Liver (tissue), 9 donors: ENCODE data around the gene NLGN1. TPM values are rescaled to one million over a fixed set of nuclear protein-coding genes. Genes with fewer than 3 reads are reported as not detected.

Source experiments
- DNase-seq: peaks from one replicate; pipeline ENCODE4 v3.0.0-alpha.2; 2017; ENCODE audit warnings: low spot score
- H3K27ac ChIP-seq, 2 donors: one replicate each; pipeline ENCODE4 v1.7.0; 2013; ENCODE audit warnings: inconsistent platforms in 2 of 2, low read length in 2 of 2, control low read depth in 1 of 2, low read depth in 1 of 2, mild to moderate bottlenecking in 1 of 2
- H3K27me3 ChIP-seq, 4 donors: one replicate each; pipeline versions ENCODE4 v1.6.1 to v1.7.0; 2013; ENCODE audit warnings: low read length in 3 of 4, inconsistent platforms in 1 of 4, mild to moderate bottlenecking in 1 of 4, moderate library complexity in 1 of 4; ENCODE audit not compliant: control insufficient read depth in 4 of 4, insufficient read depth in 4 of 4
- H3K36me3 ChIP-seq, 4 donors: one replicate each; pipeline versions ENCODE4 v1.6.1 to v1.7.0; 2013; ENCODE audit warnings: low read length in 3 of 4, mild to moderate bottlenecking in 3 of 4, low read depth in 1 of 4, moderate library complexity in 1 of 4; ENCODE audit not compliant: control insufficient read depth in 4 of 4, insufficient read depth in 3 of 4
- H3K4me1 ChIP-seq, 4 donors: one replicate each; pipeline versions ENCODE4 v1.6.1 to v1.7.0; 2013; ENCODE audit warnings: low read length in 3 of 4, mild to moderate bottlenecking in 3 of 4, moderate library complexity in 1 of 4; ENCODE audit not compliant: control insufficient read depth in 4 of 4, insufficient read depth in 4 of 4
- H3K4me3 ChIP-seq, 3 donors: one replicate each; pipeline versions ENCODE4 v1.6.1 to v1.7.0; 2013; ENCODE audit warnings: low read length in 3 of 3, control low read depth in 1 of 3, low read depth in 1 of 3, mild to moderate bottlenecking in 1 of 3
- H3K9ac ChIP-seq, 2 donors: one replicate each; pipeline ENCODE4 v1.7.0; 2013; ENCODE audit warnings: low read length in 2 of 2, mild to moderate bottlenecking in 2 of 2, moderate library complexity in 2 of 2, control low read depth in 1 of 2, low read depth in 1 of 2
- H3K9me3 ChIP-seq, 4 donors: one replicate each; pipeline versions ENCODE4 v1.6.1 to v1.7.0; 2013; ENCODE audit warnings: low read length in 3 of 4; ENCODE audit not compliant: control insufficient read depth in 4 of 4
- ATF3 ChIP-seq: IDR thresholded peaks from 2 replicates; pipeline ENCODE4 v1.6.1; 2016; ENCODE audit warnings: antibody characterized with exemption
- CTCF ChIP-seq: fragments of 150-350 bp; IDR thresholded peaks from 2 replicates; pipeline ENCODE4 v1.5.1; 2017; ENCODE audit warnings: improper control_type of control experiment, low read depth, low read length; ENCODE audit not compliant: missing input control
- EGR1 ChIP-seq, 2 donors: IDR thresholded peaks; 2 replicates each; pipeline ENCODE4 v1.6.1; 2016 to 2018; ENCODE audit warnings: antibody characterized with exemption in 2 of 2, low read depth in 2 of 2
- FOXA1 ChIP-seq: IDR thresholded peaks from 2 replicates; pipeline ENCODE4 v1.6.1; 2016; ENCODE audit warnings: antibody characterized with exemption
- FOXA2 ChIP-seq: IDR thresholded peaks from 2 replicates; pipeline ENCODE4 v1.6.1; 2016; ENCODE audit warnings: antibody characterized with exemption
- GABPA ChIP-seq, 2 donors: IDR thresholded peaks in 1 of 2; conservative IDR thresholded peaks in 1 of 2; 2 replicates each; pipeline ENCODE4 v1.6.1; 2016; ENCODE audit warnings: antibody characterized with exemption in 2 of 2, mild to moderate bottlenecking in 1 of 2, moderate library complexity in 1 of 2
- HNF4A ChIP-seq, 2 donors: conservative IDR thresholded peaks; 2 replicates each; pipeline ENCODE4 v1.6.1; 2016; ENCODE audit warnings: antibody characterized with exemption in 2 of 2, mild to moderate bottlenecking in 2 of 2
- HNF4G ChIP-seq: IDR thresholded peaks from 2 replicates; pipeline ENCODE4 v1.6.1; 2016; ENCODE audit warnings: antibody characterized with exemption
- JUND ChIP-seq, 2 donors: IDR thresholded peaks; 2 replicates each; pipeline ENCODE4 v1.6.1; 2016; ENCODE audit warnings: antibody characterized with exemption in 2 of 2
- MAX ChIP-seq: IDR thresholded peaks from 2 replicates; pipeline ENCODE4 v1.6.1; 2016; ENCODE audit warnings: antibody characterized with exemption
- NR2F2 ChIP-seq: IDR thresholded peaks from 2 replicates; pipeline ENCODE4 v1.6.1; 2016; ENCODE audit warnings: antibody characterized with exemption
- RAD21 ChIP-seq, 2 donors: IDR thresholded peaks; 2 replicates each; pipeline ENCODE4 v1.6.1; 2016; ENCODE audit warnings: antibody characterized with exemption in 2 of 2, mild to moderate bottlenecking in 2 of 2
- REST ChIP-seq: IDR thresholded peaks from 2 replicates; pipeline ENCODE4 v1.6.1; 2016; ENCODE audit warnings: antibody characterized with exemption, mild to moderate bottlenecking
- RXRA ChIP-seq, 2 donors: IDR thresholded peaks; 2 replicates each; pipeline ENCODE4 v1.6.1; 2017 to 2018; ENCODE audit warnings: antibody characterized with exemption in 2 of 2, mild to moderate bottlenecking in 1 of 2
- SP1 ChIP-seq: IDR thresholded peaks from 2 replicates; pipeline ENCODE4 v1.6.1; 2018; ENCODE audit warnings: antibody characterized with exemption, mild to moderate bottlenecking
- TAF1 ChIP-seq: conservative IDR thresholded peaks from 2 replicates; pipeline ENCODE4 v1.6.1; 2016; ENCODE audit warnings: antibody characterized with exemption, mild to moderate bottlenecking
- YY1 ChIP-seq: IDR thresholded peaks from 2 replicates; pipeline ENCODE4 v1.6.1; 2016; ENCODE audit warnings: antibody characterized with exemption, mild to moderate bottlenecking
- ZBTB33 ChIP-seq: IDR thresholded peaks from 2 replicates; pipeline ENCODE4 v1.6.1; 2016; ENCODE audit warnings: antibody characterized with exemption
- WGBS: extraction: QIAGEN DNeasy Blood & Tissue Kit; methylation state at CpG from one replicate; pipeline ENCODE4 v1.1.7; 2013; 5-methylcytosine and 5-hydroxymethylcytosine counted together
- polyA plus RNA-seq, 2 donors: library from polyadenylated mRNA; stranded (reverse) in 1 of 2; unstranded in 1 of 2; fragments of 200-250 nt in 1 of 2; fragments of >200 nt in 1 of 2; fragmentation: Nextera tagmentation in 1 of 2; extraction: Ambion mirVana in 1 of 2; gene quantifications; one replicate each; pipeline versions ENCODE4 v1.2.1 to v1.2.3, GENCODE V29; 2013 to 2015
- total RNA-seq, 2 donors: library from RNA; depleted of rRNA; stranded (reverse); fragments of >200 nt; gene quantifications; one replicate each; pipeline ENCODE4 v1.2.3, GENCODE V29; 2014
- donor health status: healthy.
- donor health status: healthy.
- donor health status: healthy.
- donor health status: healthy.
- donor health status: healthy.

The NLGN1 gene
- total and polyA plus RNA-seq, 4 donors: 0.02 to 0.67 (median 0.37) TPM; not detected in 1

- Histone ChIP-seq H3K27ac (no peak overlapping the region), H3K4me1 (no peaks in the 10 kb centered on the region), H3K27me3 (no peaks in the 10 kb centered on the region), H3K9ac (no peak overlapping the region), H3K9me3 (no peaks in the 10 kb centered on the region), H3K36me3 (no peaks in the 10 kb centered on the region), H3K4me3 (no peak overlapping the region)
- DNase-seq: no peak
- 56% methylated on average over 1 of the region's 1 CpG for WGBS
- TF ChIP-seq ATF3 (no peak), FOXA1 (no peak), HNF4G (no peak), YY1 (no peak), GABPA (IDR thresholded peaks at IDR 0.05 in 1 of 2, conservative IDR thresholded peaks at IDR 0.05 in 1 of 2) (no peak), TAF1 (no peak), RXRA (IDR thresholded peaks at IDR 0.05) (no peak), MAX (no peak), EGR1 (IDR thresholded peaks at IDR 0.05; ENCODE audit: low read depth in 2 of 2) (no peak), JUND (IDR thresholded peaks at IDR 0.05) (no peak), NR2F2 (no peak), CTCF (no peak), REST (no peak), FOXA2 (no peak), SP1 (no peak), ZBTB33 (no peak), RAD21 (IDR thresholded peaks at IDR 0.05) (no peak), HNF4A (conservative IDR thresholded peaks at IDR 0.05) (no peak)
Measured at GRCh38 chr3:173920386-173920785, 522.8 kb downstream of the NLGN1 start.

- Histone ChIP-seq H3K4me3 (no peak overlapping the region), H3K9ac (no peak overlapping the region), H3K27me3 (no peaks in the 10 kb centered on the region), H3K27ac (no peak overlapping the region), H3K9me3 (no peaks in the 10 kb centered on the region), H3K4me1 (no peaks in the 10 kb centered on the region), H3K36me3 (no peaks in the 10 kb centered on the region)
- WGBS: 84% methylated on average over 2 of the region's 2 CpGs
- DNase-seq: no peak
- TF ChIP-seq TAF1: no peak
- no peak for TF ChIP-seq ATF3
- no peak for TF ChIP-seq REST
- no peak for TF ChIP-seq GABPA (IDR thresholded peaks at IDR 0.05 in 1 of 2, conservative IDR thresholded peaks at IDR 0.05 in 1 of 2)
- TF ChIP-seq EGR1 (IDR thresholded peaks at IDR 0.05; ENCODE audit: low read depth in 2 of 2): no peak
- TF ChIP-seq YY1: no peak
- no peak for TF ChIP-seq SP1
- no peak for TF ChIP-seq RXRA (IDR thresholded peaks at IDR 0.05)
- no peak for TF ChIP-seq FOXA1
- no peak for TF ChIP-seq HNF4A (conservative IDR thresholded peaks at IDR 0.05)
- no peak for TF ChIP-seq JUND (IDR thresholded peaks at IDR 0.05)
- no peak for TF ChIP-seq FOXA2
Measured at GRCh38 chr3:173921732-173922131, 524.2 kb downstream of the NLGN1 start.
